ENCODE measurements around the gene LAT.
A peak's percentile ranks its signal among the peaks of the same experiment; 100 is the strongest.
"Not testable (repeated sequence)": the region's sequence is repeated elsewhere in the genome, so short reads cannot be mapped to it uniquely, and the experiment has no call there.

Gene LAT

GRCh38 chr16:28984619-28985135 is at the start of gene LAT:
LAT (plus strand) TSS chr16:28985052; CDS start chr16:28985418, 366 bp downstream.
- DNase-seq = peak; percentile 69 to 75

DNA sequence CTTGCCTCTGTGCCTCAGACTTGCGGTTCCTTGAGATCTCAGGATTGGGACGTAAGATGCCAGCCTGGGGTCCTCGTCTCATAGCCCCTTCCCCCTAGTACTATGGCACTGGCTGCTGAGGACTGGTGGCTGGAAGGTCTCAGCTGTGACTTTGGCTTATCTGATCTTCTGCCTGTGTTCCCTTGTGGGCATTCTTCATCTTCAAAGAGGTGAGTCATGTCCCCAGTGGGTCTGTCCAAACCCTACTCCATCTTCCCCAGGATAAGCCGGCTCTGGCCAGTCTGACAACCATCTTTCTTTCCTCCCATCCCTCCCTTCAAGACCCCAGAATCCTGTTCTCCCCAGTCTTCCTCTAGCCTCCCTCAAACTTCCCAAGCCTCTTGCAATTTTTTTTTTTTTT is 49.5 kb upstream of the LAT start:
- no peak for DNase-seq

GRCh38 chr16:28935924-28936783 is 48.7 kb upstream of the LAT start:
- peak; percentile 74 to 77 for DNase-seq

GRCh38 chr16:28936784-28937155 is 48.1 kb upstream of the LAT start:
- DNase-seq = no peak

- DNase-seq = no peak
Observed at GRCh38 chr16:28937222-28937876, 47.5 kb upstream of the LAT start.

DNA sequence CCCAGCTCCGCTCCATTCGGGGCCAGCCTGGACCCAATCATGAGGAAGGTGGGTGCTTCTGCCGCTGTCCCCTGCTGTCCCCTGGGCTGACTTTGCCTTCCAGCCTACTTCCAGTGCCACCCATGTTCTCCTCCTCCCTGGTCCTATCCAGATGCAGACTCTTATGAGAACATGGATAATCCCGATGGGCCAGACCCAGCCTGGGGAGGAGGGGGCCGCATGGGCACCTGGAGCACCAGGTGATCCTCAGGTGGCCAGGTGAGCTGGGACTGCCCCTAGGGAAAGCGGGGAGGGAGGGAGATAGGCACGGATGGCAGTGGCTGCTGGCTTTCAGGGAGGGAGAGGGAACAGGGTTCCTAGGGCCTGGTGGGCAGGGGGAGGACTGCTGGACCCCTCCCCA is 46.1 kb upstream of the LAT start:
- DNase-seq = no peak

DNA sequence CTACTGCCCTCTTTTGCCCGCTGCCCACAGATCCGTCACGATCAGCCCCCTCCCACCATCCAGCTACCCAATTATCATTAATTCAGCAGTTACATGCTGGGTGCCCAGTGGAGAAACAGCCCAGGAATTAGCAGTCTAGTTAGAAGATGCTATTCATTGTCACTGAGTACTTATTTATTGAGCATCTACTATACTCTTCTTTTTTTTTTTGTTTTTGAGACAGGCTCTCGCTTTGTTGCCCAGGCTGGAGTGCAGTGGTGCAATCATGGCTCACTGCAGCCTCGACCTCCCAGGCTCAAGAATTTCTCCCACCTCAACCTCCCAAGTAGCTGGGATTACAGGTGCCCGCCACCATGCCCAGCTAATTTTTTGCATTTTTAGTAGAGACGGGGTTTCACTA is 45.0 kb upstream of the LAT start:
- not testable (repeated sequence) for DNase-seq

DNA sequence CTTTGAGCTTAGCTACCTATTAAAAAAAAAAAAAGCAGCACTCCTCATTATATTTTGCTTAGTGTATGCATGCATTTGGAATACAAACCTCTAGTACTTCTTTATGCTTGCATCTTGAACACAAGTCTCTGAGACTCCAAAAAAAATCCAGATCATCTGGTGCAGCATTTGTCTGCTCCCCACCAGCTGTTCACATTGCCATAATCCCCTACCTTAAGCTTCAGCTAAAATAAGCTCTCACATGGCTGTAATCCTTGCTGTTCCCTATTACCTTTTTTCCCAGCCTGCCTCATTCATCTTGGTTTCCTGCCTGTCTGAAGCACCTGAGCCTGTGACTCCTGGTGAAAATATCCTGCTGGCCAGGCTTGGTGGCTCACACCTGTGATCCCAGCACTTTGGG is 41.6 kb upstream of the LAT start:
- no peak for DNase-seq

- DNase-seq = no peak
Observed at GRCh38 chr16:28946681-28947080, 38.2 kb upstream of the LAT start.

GRCh38 chr16:28950648-28951409 is 34.0 kb upstream of the LAT start, which contains the start of gene NFATC2IP:
NFATC2IP (plus strand) TSS chr16:28950937; CDS start chr16:28951012, 75 bp downstream.
- peak; percentile 99 to 100 for DNase-seq

GRCh38 chr16:28951410-28951943 is 33.4 kb upstream of the LAT start:
- DNase-seq = no peak

DNA sequence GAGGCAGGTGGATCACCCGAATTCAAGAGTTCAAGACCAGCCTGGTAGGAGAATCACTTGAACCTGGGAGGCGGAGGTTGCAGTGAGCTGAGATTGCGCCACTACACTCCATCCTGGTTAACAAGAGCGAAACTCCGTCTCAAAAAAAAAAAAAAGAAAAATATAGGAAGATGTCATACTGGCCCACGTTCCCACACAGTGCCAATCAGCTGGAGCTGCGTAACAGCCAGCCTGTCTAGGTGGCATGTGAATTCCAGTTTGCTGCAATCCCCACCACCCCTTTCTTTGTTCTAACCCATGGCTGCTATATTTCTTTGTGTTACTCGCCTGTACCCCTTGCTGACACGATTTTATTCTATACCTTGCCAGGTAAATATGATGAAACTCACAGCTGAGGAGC is 26.6 kb upstream of the LAT start:
- no peak for DNase-seq

DNA sequence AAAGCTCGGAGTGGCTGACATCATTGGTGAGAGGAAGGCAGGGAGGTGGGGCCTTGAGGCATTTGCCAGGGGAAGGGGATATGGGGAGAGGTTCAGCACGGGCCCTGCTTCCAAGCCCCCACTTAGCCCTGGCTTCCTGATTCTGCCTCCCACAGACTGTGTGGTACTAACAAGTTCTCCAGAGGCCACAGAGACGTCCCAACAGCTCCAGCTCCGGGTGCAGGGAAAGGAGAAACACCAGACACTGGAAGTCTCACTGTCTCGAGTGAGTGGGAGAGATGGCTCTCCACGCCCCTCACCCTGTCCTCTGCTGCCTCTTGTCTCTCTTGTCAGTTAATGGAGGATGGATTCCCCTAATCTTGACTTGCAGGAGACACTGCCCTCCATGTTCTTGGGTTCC is 26.0 kb upstream of the LAT start:
- DNase-seq = no peak

DNA sequence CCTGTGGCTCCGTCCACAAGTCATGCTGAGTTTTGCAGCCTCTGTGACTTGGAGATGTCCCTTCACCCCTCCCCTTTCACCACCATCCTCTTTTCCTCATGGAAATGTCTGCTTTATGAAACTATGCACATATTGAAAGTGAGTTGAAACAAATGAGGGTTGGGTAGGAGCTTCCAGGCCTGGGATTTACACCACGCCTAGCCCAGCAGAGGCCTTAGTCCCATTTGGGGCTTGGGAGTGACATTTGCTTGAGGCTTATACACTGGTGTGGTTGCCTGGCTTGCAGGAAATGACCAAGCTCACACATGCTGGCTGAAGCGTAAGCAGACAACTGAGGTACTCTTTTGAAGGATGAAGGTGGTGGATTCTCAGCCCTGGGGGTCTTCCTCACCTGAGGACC is 20.8 kb upstream of the LAT start:
- DNase-seq = no peak

DNA sequence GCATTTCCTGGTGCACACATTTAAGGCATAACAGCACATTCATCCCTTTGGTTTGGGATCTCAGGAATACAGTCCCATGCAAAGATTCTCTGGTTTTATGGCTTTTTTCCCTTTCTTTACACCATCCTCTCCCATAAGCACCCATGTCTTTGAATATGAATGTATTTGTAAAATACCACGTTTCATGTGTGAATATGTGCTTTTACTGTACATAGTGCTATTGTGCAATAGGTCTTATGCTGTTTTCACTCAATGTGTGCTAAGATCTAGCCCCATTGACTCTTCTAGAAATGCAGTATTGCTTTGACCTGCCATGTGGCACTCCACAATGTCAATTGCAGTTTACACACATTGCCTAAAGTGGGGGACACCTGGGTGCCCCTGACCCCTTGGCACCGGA is 20.4 kb upstream of the LAT start:
- DNase-seq = no peak

DNA sequence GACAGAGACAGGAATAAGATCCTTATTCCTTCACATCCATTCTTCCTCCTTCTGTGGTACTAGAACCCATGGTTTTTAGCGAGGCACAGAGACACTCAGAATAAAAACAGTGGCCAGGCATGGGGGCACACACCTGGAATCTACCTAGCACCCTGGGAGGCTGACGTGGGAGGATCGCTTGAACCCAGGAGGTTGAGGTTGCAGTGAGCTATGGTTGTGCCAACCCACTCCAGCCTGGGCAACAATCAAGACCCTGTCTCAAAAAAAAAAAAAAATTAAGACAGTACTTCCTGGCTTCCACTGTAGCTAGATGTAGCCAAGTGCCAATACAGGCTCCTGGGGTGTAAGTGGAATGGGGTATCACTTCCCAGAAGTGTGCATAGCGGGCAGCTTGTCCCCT is 17.7 kb upstream of the LAT start:
- no peak for DNase-seq

DNA sequence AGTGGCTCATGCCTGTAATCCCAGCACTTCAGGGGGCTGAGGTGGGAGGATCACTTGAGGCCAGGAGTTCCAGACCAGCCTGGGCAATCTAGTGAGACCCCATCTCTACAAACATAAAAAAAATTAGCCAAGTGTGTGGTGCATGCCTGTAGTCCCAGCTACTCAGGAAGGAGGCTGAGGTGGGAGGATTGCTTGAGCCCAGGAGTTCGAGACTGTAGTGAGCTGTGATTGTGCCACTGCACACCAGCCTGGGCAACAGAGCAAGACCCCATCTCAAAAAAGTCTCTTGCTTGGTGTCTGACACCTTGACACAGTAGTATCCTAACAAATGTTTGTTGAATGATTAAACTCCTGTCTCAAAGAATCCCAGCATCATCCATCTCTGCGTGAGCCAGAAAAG is 15.2 kb upstream of the LAT start:
- DNase-seq = not testable (repeated sequence)

- DNase-seq = no peak
Observed at GRCh38 chr16:28974007-28974436, 10.8 kb upstream of the LAT start.

DNA sequence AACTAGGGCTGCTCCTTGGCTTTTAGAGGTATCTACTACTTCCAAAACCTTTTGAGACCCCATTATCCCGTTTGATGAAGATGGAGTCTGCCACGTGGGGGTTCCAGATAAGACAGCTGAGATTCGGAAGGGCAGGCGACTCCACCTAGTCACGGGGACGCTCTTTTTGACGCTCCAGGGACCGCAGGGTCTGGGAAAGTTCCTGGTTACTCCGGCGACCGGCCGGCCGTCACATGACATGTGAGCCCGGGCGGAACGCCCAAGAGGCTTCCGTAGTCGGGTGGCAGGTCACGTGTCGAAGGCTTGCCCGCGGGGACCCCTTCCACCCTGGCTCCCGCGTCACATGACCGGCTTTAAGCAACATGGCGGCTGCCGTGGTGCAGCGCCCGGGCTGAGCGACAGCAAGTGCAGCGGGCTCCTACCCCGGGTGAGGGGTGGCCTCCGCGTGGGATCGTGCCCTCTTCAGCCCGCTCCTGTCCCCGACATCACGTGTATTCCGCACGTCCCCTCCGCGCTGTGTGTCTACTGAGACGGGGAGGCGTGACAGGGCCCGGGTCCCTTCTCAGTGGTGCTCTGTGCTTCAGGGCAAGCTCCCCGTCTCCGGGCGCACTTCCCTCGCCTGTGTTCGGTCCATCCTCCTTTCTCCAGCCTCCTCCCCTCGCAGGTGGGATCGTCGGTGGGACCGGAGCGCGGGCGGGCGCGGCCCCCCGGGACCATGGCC is 10.3 kb upstream of the LAT start, which contains the start of gene SPNS1:
Gene SPNS1 (plus strand): TSS at position 342 of the 721 bp plus-strand sequence. CDS start 374 bp downstream, at position 716.
- peak; percentile 86 to 89 for DNase-seq

DNA sequence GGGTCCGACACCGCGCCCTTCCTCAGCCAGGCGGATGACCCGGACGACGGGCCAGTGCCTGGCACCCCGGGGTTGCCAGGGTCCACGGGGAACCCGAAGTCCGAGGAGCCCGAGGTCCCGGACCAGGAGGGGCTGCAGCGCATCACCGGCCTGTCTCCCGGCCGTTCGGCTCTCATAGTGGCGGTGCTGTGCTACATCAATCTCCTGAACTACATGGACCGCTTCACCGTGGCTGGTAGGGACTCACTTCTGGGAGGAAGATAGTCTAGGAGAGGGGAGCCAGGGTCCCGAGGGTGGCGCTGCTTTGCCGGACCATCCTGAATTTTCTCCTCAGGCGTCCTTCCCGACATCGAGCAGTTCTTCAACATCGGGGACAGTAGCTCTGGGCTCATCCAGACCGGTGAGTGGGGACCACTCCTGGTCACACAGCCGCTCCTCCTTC is 9.7 kb upstream of the LAT start:
- no peak for DNase-seq

- no peak for DNase-seq
Observed at GRCh38 chr16:28977703-28978662, 6.9 kb upstream of the LAT start.

Data from activated CD4-positive, alpha-beta T cell treated with anti-CD3 and anti-CD28 coated beads, Interleukin-2, amount 50 U/mL, for 4 hours (primary cell).